C4-2B (cell line): ENCODE results near the gene B4GALT4.

Experiments used
- CTCF ChIP-seq: fragments of 450-650 bp; conservative IDR thresholded peaks from 2 replicates; pipeline ENCODE4 v1.5.1; 2017; ENCODE audit warnings: mild to moderate bottlenecking
- ZFX ChIP-seq: fragments of 450-650 bp; IDR thresholded peaks from 2 replicates; pipeline ENCODE4 v1.6.1; 2017

- no peak for TF ChIP-seq CTCF
- no peak for TF ChIP-seq ZFX
Observed at GRCh38 chr3:119194237-119195150, 46.2 kb downstream of the B4GALT4 start.
